Measurements from ENCODE around the gene PRDM5. TPM values are rescaled to one million over a fixed set of nuclear protein-coding genes. Genes with fewer than 3 reads are reported as not detected.

Gene PRDM5
- polyA plus RNA-seq, 1 donor from 2014 or later, result 1.6 TPM

- Histone ChIP-seq H3K27ac (ENCODE audit: low read length) (no peak overlapping the region), H3K4me3 (ENCODE audit: low read length) (no peak overlapping the region), H2AFZ (ENCODE audit: low read depth, low read length) (no peak overlapping the region), H3K4me2 (ENCODE audit: low read length) (no peak overlapping the region), H3K9me2 (ENCODE audit: insufficient read depth, low read length) (no peaks in the 10 kb centered on the region), H3K36me3 (ENCODE audit: insufficient read depth, low read length) (no peaks in the 10 kb centered on the region), H3K9me3 (ENCODE audit: low read length) (no peaks in the 10 kb centered on the region), H4K20me1 (ENCODE audit: insufficient read depth) (no peaks in the 10 kb centered on the region), H3K79me2 (replicated peaks; ENCODE audit: insufficient read depth, low read length) (no peaks in the 10 kb centered on the region), H3K9ac (ENCODE audit: low read length) (no peak overlapping the region), H3F3A (ENCODE audit: insufficient read depth, low read length, poor library complexity, severe bottlenecking) (no peaks in the 10 kb centered on the region), H3K27me3 (ENCODE audit: insufficient read depth, low read depth, low read length) (no peaks in the 10 kb centered on the region)
- TF ChIP-seq POLR2AphosphoS5 (IDR thresholded peaks at IDR 0.05), result no peak
- no peak for TF ChIP-seq CTCF (IDR thresholded peaks at IDR 0.05; ENCODE audit: poor library complexity, severe bottlenecking)
- no peak for TF ChIP-seq SMC3 (conservative IDR thresholded peaks at IDR 0.05; ENCODE audit: poor library complexity)
- no peak for TF ChIP-seq EZH2 (IDR thresholded peaks at IDR 0.05; ENCODE audit: borderline replicate concordance, insufficient read depth, low read length, poor library complexity, severe bottlenecking)
- TF ChIP-seq EP300 (conservative IDR thresholded peaks at IDR 0.05; ENCODE audit: poor library complexity, severe bottlenecking), result no peak
- no peak for TF ChIP-seq RAD21 (conservative IDR thresholded peaks at IDR 0.05)
- no peak for TF ChIP-seq MXI1 (conservative IDR thresholded peaks at IDR 0.05; ENCODE audit: poor library complexity, severe bottlenecking)
Measured at GRCh38 chr4:120839974-120840751, 82.4 kb downstream of the PRDM5 start.

GRCh38 chr4:120839334-120839973 lies 83.1 kb downstream of the PRDM5 start:
- H3K27ac ChIP-seq (ENCODE audit: low read length), result no peak overlapping the region
- no peaks in the 10 kb centered on the region for H3K36me3 ChIP-seq (ENCODE audit: insufficient read depth, low read length)
- H2AFZ ChIP-seq (ENCODE audit: low read depth, low read length), result no peak overlapping the region
- H3K9ac ChIP-seq (ENCODE audit: low read length), result no peak overlapping the region
- H3K9me3 ChIP-seq (ENCODE audit: low read length), result no peaks in the 10 kb centered on the region
- no peaks in the 10 kb centered on the region for H3K9me2 ChIP-seq (ENCODE audit: insufficient read depth, low read length)
- H3K4me3 ChIP-seq (ENCODE audit: low read length), result no peak overlapping the region
- no peaks in the 10 kb centered on the region for H3K27me3 ChIP-seq (ENCODE audit: insufficient read depth, low read depth, low read length)
- no peak overlapping the region for H3K4me2 ChIP-seq (ENCODE audit: low read length)
- no peaks in the 10 kb centered on the region for H3K79me2 ChIP-seq (replicated peaks; ENCODE audit: insufficient read depth, low read length)
- TF ChIP-seq SMC3 (conservative IDR thresholded peaks at IDR 0.05; ENCODE audit: poor library complexity), result no peak
- no peak for TF ChIP-seq EZH2 (IDR thresholded peaks at IDR 0.05; ENCODE audit: borderline replicate concordance, insufficient read depth, low read length, poor library complexity, severe bottlenecking)
- TF ChIP-seq CTCF (IDR thresholded peaks at IDR 0.05; ENCODE audit: poor library complexity, severe bottlenecking), result no peak
- no peak for TF ChIP-seq REST (IDR thresholded peaks at IDR 0.05; ENCODE audit: borderline replicate concordance)
- TF ChIP-seq TAF1 (IDR thresholded peaks at IDR 0.05; ENCODE audit: low read depth), result no peak
- no peak for TF ChIP-seq EP300 (conservative IDR thresholded peaks at IDR 0.05; ENCODE audit: poor library complexity, severe bottlenecking)
- TF ChIP-seq RAD21 (conservative IDR thresholded peaks at IDR 0.05), result no peak
- no peak for TF ChIP-seq POLR2AphosphoS5 (IDR thresholded peaks at IDR 0.05)
- no peak for TF ChIP-seq MXI1 (conservative IDR thresholded peaks at IDR 0.05; ENCODE audit: poor library complexity, severe bottlenecking)
- H3F3A ChIP-seq (ENCODE audit: insufficient read depth, low read length, poor library complexity, severe bottlenecking), result no peaks in the 10 kb centered on the region
- no peaks in the 10 kb centered on the region for H4K20me1 ChIP-seq (ENCODE audit: insufficient read depth)
